GM18517 (cell line): ENCODE data around the gene GHR.

Source experiments
- ATAC-seq: cut with Tn5 transposase; IDR thresholded peaks from one replicate; pipeline ENCODE4 v1.9.1; 2021; ENCODE audit warnings: mild to moderate bottlenecking, moderate library complexity; ENCODE audit not compliant: unreplicated experiment

Gene GHR

GRCh38 chr5:42597318-42597937, 174.2 kb downstream of the GHR start:
- ATAC-seq = no peak

GRCh38 chr5:42598311-42598710, 175.1 kb downstream of the GHR start:
- no peak for ATAC-seq

- ATAC-seq = no peak
These were observed 175.9 kb downstream of the GHR start for GRCh38 chr5:42599106-42599505.

- no peak for ATAC-seq
These were observed 177.2 kb downstream of the GHR start for GRCh38 chr5:42600441-42600840.

- no peak for ATAC-seq
These were observed 181.0 kb downstream of the GHR start for GRCh38 chr5:42604171-42604711.

GRCh38 chr5:42605490-42605889, 182.3 kb downstream of the GHR start:
- no peak for ATAC-seq

GRCh38 chr5:42606464-42606869, 183.2 kb downstream of the GHR start:
- ATAC-seq = no peak

- no peak for ATAC-seq
These were observed 188.2 kb downstream of the GHR start for GRCh38 chr5:42611437-42611836.

GRCh38 chr5:42612750-42613366, 189.6 kb downstream of the GHR start:
- no peak for ATAC-seq

GRCh38 chr5:42614509-42614908, 191.3 kb downstream of the GHR start:
- no peak for ATAC-seq

- no peak for ATAC-seq
These were observed 197.5 kb downstream of the GHR start for GRCh38 chr5:42620579-42621216.

- no peak for ATAC-seq
These were observed 198.0 kb downstream of the GHR start for GRCh38 chr5:42621242-42621641.

GRCh38 chr5:42621662-42622061, 198.4 kb downstream of the GHR start:
- no peak for ATAC-seq

GRCh38 chr5:42624912-42625311, 201.7 kb downstream of the GHR start:
- ATAC-seq = no peak

GRCh38 chr5:42626462-42626861, 203.2 kb downstream of the GHR start:
- ATAC-seq = no peak

GRCh38 chr5:42628821-42629220, 205.6 kb downstream of the GHR start:
- no peak for ATAC-seq

- ATAC-seq = no peak
These were observed 206.0 kb downstream of the GHR start for GRCh38 chr5:42629284-42629683.

- ATAC-seq = no peak
These were observed 208.0 kb downstream of the GHR start for GRCh38 chr5:42631241-42631640.

- ATAC-seq = no peak
These were observed 209.2 kb downstream of the GHR start for GRCh38 chr5:42632354-42632900.

GRCh38 chr5:42634575-42634974, 211.3 kb downstream of the GHR start:
- no peak for ATAC-seq

GRCh38 chr5:42636425-42636824, 213.2 kb downstream of the GHR start:
- no peak for ATAC-seq

GRCh38 chr5:42636946-42637345, 213.7 kb downstream of the GHR start:
- no peak for ATAC-seq
